Measurements from ENCODE around the gene HRH1. TPM values are rescaled to one million over a fixed set of nuclear protein-coding genes. Genes with fewer than 3 reads are reported as not detected.

The HRH1 gene
- total RNA-seq, 1 experiment from 2014 or later = 7.0 TPM

DNA sequence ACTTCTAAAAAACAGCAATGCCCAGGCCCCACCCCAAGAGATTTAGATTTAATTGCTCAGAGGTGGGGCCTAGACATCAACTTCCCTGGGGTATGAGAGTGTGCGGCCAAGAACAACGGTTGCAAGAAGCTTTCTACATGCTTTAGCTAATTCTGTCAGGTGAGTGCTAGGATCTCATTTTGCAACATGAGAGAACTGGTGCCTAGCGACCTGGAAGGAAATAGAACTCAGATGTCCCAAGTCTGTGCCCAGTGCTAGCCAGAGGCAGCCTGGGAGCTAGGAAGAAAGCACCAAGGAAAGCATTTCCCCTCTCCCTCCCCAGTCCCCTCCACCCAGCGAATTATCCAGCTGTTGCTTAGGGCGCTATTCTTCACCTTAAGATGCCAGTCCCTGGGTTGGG lies 22.9 kb upstream of the HRH1 start:
- Histone ChIP-seq H3K27ac (ENCODE audit: low read depth, low read length) (no peak overlapping the region), H3K4me2 (ENCODE audit: low read length) (no peak overlapping the region), H3K36me3 (ENCODE audit: control insufficient read depth in 1 of 2, insufficient read depth in 2 of 2, low read length in 2 of 2) (no peaks in the 10 kb centered on the region), H4K20me1 (ENCODE audit: insufficient read depth) (no peaks in the 10 kb centered on the region), H3K9ac (ENCODE audit: low read length) (no peak overlapping the region), H3K27me3 (ENCODE audit: insufficient read depth, low read length) (no peaks in the 10 kb centered on the region), H3K79me2 (ENCODE audit: insufficient read depth, low read length) (no peaks in the 10 kb centered on the region), H2AFZ (ENCODE audit: low read depth, low read length, poor library complexity, severe bottlenecking) (no peak overlapping the region), H3K4me3 (replicated peaks in 1 of 2; ENCODE audit: low read depth in 1 of 2, low read length in 2 of 2) (no peak overlapping the region), H3K9me2 (ENCODE audit: insufficient read depth) (no peaks in the 10 kb centered on the region), H3K9me3 (ENCODE audit: control insufficient read depth in 1 of 2, insufficient read depth in 1 of 2, low read depth in 1 of 2, low read length in 2 of 2) (no peaks in the 10 kb centered on the region), H3K4me1 (ENCODE audit: control insufficient read depth in 1 of 2, insufficient read depth in 2 of 2, low read length in 2 of 2) (peaks cover 11 to 20% of the 10 kb centered on the region in 2 experiments)
- no peak for ATAC-seq
- BruUV-seq (replicated peaks) = no TSS peak
- ChIA-PET CTCF (no interaction called here), RAD21 (ENCODE audit: low non-redundant PET in 1 of 2, low total read pairs in 2 of 2, uncharacterized antibody in 2 of 2, unreplicated experiment in 2 of 2) (no interaction called here), POLR2A (no interaction called here)
- intact Hi-C loops (cut with micrococcal nuclease) = no loop called here
- TF ChIP-seq FOSL1 (IDR thresholded peaks at IDR 0.05; ENCODE audit: low read depth) = no peak
- TF ChIP-seq ZNF274 (IDR thresholded peaks at IDR 0.05; ENCODE audit: low read depth, low read length) = no peak
- no peak for TF ChIP-seq POLR2AphosphoS5 (IDR thresholded peaks at IDR 0.05; ENCODE audit: low read depth, low read length)
- TF ChIP-seq EGR1 (IDR thresholded peaks at IDR 0.05; ENCODE audit: low read depth) = no peak
- TF ChIP-seq SRF (IDR thresholded peaks at IDR 0.05; ENCODE audit: low read depth) = no peak
- no peak for TF ChIP-seq ZFX (IDR thresholded peaks at IDR 0.05)
- TF ChIP-seq YY1 (IDR thresholded peaks at IDR 0.05; ENCODE audit: extremely low read depth, insufficient replicate concordance, low read depth, low read length) = no peak
- TF ChIP-seq, protein P1, sequence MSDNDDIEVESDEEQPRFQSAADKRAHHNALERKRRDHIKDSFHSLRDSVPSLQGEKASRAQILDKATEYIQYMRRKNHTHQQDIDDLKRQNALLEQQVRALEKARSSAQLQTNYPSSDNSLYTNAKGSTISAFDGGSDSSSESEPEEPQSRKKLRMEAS (IDR thresholded peaks at IDR 0.05) = no peak
- TF ChIP-seq CBX3 (IDR thresholded peaks at IDR 0.05; ENCODE audit: low read depth) = no peak
- TF ChIP-seq, protein P2, sequence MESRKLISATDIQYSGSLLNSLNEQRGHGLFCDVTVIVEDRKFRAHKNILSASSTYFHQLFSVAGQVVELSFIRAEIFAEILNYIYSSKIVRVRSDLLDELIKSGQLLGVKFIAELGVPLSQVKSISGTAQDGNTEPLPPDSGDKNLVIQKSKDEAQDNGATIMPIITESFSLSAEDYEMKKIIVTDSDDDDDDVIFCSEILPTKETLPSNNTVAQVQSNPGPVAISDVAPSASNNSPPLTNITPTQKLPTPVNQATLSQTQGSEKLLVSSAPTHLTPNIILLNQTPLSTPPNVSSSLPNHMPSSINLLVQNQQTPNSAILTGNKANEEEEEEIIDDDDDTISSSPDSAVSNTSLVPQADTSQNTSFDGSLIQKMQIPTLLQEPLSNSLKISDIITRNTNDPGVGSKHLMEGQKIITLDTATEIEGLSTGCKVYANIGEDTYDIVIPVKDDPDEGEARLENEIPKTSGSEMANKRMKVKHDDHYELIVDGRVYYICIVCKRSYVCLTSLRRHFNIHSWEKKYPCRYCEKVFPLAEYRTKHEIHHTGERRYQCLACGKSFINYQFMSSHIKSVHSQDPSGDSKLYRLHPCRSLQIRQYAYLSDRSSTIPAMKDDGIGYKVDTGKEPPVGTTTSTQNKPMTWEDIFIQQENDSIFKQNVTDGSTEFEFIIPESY (IDR thresholded peaks at IDR 0.05; ENCODE audit: extremely low read depth, insufficient replicate concordance, low read length) = no peak
- TF ChIP-seq, protein P3, sequence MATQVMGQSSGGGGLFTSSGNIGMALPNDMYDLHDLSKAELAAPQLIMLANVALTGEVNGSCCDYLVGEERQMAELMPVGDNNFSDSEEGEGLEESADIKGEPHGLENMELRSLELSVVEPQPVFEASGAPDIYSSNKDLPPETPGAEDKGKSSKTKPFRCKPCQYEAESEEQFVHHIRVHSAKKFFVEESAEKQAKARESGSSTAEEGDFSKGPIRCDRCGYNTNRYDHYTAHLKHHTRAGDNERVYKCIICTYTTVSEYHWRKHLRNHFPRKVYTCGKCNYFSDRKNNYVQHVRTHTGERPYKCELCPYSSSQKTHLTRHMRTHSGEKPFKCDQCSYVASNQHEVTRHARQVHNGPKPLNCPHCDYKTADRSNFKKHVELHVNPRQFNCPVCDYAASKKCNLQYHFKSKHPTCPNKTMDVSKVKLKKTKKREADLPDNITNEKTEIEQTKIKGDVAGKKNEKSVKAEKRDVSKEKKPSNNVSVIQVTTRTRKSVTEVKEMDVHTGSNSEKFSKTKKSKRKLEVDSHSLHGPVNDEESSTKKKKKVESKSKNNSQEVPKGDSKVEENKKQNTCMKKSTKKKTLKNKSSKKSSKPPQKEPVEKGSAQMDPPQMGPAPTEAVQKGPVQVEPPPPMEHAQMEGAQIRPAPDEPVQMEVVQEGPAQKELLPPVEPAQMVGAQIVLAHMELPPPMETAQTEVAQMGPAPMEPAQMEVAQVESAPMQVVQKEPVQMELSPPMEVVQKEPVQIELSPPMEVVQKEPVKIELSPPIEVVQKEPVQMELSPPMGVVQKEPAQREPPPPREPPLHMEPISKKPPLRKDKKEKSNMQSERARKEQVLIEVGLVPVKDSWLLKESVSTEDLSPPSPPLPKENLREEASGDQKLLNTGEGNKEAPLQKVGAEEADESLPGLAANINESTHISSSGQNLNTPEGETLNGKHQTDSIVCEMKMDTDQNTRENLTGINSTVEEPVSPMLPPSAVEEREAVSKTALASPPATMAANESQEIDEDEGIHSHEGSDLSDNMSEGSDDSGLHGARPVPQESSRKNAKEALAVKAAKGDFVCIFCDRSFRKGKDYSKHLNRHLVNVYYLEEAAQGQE (IDR thresholded peaks at IDR 0.05; ENCODE audit: low read depth) = no peak
- TF ChIP-seq, protein P4, sequence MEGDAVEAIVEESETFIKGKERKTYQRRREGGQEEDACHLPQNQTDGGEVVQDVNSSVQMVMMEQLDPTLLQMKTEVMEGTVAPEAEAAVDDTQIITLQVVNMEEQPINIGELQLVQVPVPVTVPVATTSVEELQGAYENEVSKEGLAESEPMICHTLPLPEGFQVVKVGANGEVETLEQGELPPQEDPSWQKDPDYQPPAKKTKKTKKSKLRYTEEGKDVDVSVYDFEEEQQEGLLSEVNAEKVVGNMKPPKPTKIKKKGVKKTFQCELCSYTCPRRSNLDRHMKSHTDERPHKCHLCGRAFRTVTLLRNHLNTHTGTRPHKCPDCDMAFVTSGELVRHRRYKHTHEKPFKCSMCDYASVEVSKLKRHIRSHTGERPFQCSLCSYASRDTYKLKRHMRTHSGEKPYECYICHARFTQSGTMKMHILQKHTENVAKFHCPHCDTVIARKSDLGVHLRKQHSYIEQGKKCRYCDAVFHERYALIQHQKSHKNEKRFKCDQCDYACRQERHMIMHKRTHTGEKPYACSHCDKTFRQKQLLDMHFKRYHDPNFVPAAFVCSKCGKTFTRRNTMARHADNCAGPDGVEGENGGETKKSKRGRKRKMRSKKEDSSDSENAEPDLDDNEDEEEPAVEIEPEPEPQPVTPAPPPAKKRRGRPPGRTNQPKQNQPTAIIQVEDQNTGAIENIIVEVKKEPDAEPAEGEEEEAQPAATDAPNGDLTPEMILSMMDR (IDR thresholded peaks at IDR 0.05 in 2 of 3, conservative IDR thresholded peaks at IDR 0.05 in 1 of 3; ENCODE audit: borderline replicate concordance in 1 of 3, insufficient read depth in 1 of 3, low read depth in 2 of 3, low read length in 2 of 3) = no peak
- TF ChIP-seq TCF7L2 (IDR thresholded peaks at IDR 0.05; ENCODE audit: borderline replicate concordance, extremely low read depth, insufficient read depth, insufficient read length) = no peak
- TF ChIP-seq, protein P5, sequence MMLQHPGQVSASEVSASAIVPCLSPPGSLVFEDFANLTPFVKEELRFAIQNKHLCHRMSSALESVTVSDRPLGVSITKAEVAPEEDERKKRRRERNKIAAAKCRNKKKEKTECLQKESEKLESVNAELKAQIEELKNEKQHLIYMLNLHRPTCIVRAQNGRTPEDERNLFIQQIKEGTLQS (IDR thresholded peaks at IDR 0.05) = no peak
- TF ChIP-seq EZH2phosphoT487 (IDR thresholded peaks at IDR 0.05; ENCODE audit: borderline replicate concordance) = no peak
- TF ChIP-seq POLR2A (IDR thresholded peaks at IDR 0.05; ENCODE audit: borderline replicate concordance, extremely low read depth, insufficient read depth, insufficient read length) = no peak
- no peak for TF ChIP-seq SIN3A (IDR thresholded peaks at IDR 0.05; ENCODE audit: low read depth)
- TF ChIP-seq CEBPB (IDR thresholded peaks at IDR 0.05; ENCODE audit: low read depth) = no peak
- DNase-seq (ENCODE audit: low read depth, low spot score) = no peak

Data from HCT116 (cell line).